Upper lobe of left lung (tissue), 4 donors: ENCODE data around the gene PRKCA.

Experiments
- CTCF ChIP-seq, 6 experiments: fragments of 450-650 bp in 4 of 6; fragments of 200-600 bp in 2 of 6; sonication (generic) in 2 of 6; IDR thresholded peaks; one replicate each; pipeline ENCODE4 v1.5.1; 2016 to 2019; ENCODE audit warnings: antibody characterized with exemption in 6 of 6
- POLR2A ChIP-seq, 4 donors: fragments of 450-650 bp; IDR thresholded peaks; one replicate each; pipeline ENCODE4 v1.5.1; 2016 to 2017; ENCODE audit warnings: antibody characterized with exemption in 4 of 4, mild to moderate bottlenecking in 2 of 4

GRCh38 chr17:66509926-66510325 lies 207.5 kb downstream of the PRKCA start:
- TF ChIP-seq CTCF (IDR thresholded peaks at IDR 0.05) (no peak), POLR2A (IDR thresholded peaks at IDR 0.05) (no peak)
